GM12878 (cell line): Measurements from ENCODE around the gene HIVEP1. TPM values are rescaled to one million over a fixed set of nuclear protein-coding genes. Genes with fewer than 3 reads are reported as not detected.
A peak's percentile ranks its signal among the peaks of the same experiment; 100 is the strongest.

Experiments used
- BCLAF1 ChIP-seq: fragments of 450-650 bp; IDR thresholded peaks from 2 replicates; pipeline ENCODE4 v1.6.1; 2017; ENCODE audit warnings: antibody characterized with exemption, mild to moderate bottlenecking, moderate library complexity
- CBX3 ChIP-seq: fragments of 200-600 bp; sonication (generic); IDR thresholded peaks from 2 replicates; pipeline ENCODE4 v1.6.1; 2016; ENCODE audit warnings: low read depth, borderline replicate concordance
- FOXK2 ChIP-seq: fragments of 450-650 bp; IDR thresholded peaks from 2 replicates; pipeline ENCODE4 v1.6.1; 2017; ENCODE audit warnings: mild to moderate bottlenecking, moderate library complexity
- HCFC1 ChIP-seq: fragments of 150-350 bp; IDR thresholded peaks from 2 replicates; pipeline ENCODE4 v1.6.1; 2014; ENCODE audit warnings: low read length
- IKZF2 ChIP-seq, 2 experiments: fragments of 450-650 bp; IDR thresholded peaks; 2 replicates each; pipeline ENCODE4 v1.6.1; 2017; ENCODE audit warnings: mild to moderate bottlenecking in 2 of 2, moderate library complexity in 2 of 2
- JUND ChIP-seq: IDR thresholded peaks from 2 replicates; pipeline ENCODE4 v1.6.1; 2012; ENCODE audit warnings: low read depth, mild to moderate bottlenecking, low read length, improper control_type of control experiment, moderate library complexity
- LARP7 ChIP-seq: fragments of 450-650 bp; IDR thresholded peaks from 2 replicates; pipeline ENCODE4 v1.6.1; 2017; ENCODE audit warnings: mild to moderate bottlenecking
- MEF2B ChIP-seq: fragments of 450-650 bp; IDR thresholded peaks from 2 replicates; pipeline ENCODE4 v1.6.1; 2018; ENCODE audit warnings: mild to moderate bottlenecking, moderate library complexity; ENCODE audit not compliant: partially characterized antibody, poor library complexity, severe bottlenecking
- POLR2AphosphoS5 ChIP-seq: IDR thresholded peaks from 2 replicates; pipeline ENCODE4 v1.6.1; 2011; ENCODE audit warnings: mild to moderate bottlenecking, low read length, inconsistent platforms
- RAD21 ChIP-seq: IDR thresholded peaks from 2 replicates; pipeline ENCODE4 v1.6.1; 2011; ENCODE audit warnings: mild to moderate bottlenecking, low read depth, low read length, moderate library complexity; ENCODE audit not compliant: insufficient read depth
- SIN3A ChIP-seq: IDR thresholded peaks from 2 replicates; pipeline ENCODE4 v1.6.1; 2012; ENCODE audit warnings: low read depth, low read length, improper control_type of control experiment
- SUPT20H ChIP-seq: IDR thresholded peaks from 2 replicates; pipeline ENCODE4 v1.6.1; 2011; ENCODE audit warnings: low read depth, mild to moderate bottlenecking, low read length, moderate library complexity, borderline replicate concordance; ENCODE audit not compliant: control insufficient read depth
- TBL1XR1 ChIP-seq: IDR thresholded peaks from 2 replicates; pipeline ENCODE4 v1.6.1; 2012; ENCODE audit warnings: low read depth, low read length, improper control_type of control experiment
- ZBTB4 ChIP-seq: fragments of 450-650 bp; formaldehyde crosslinking; IDR thresholded peaks from 2 replicates; pipeline ENCODE4 v1.4.0; 2022; ENCODE audit warnings: mild to moderate bottlenecking, moderate library complexity
- ZNF592 ChIP-seq: fragments of 450-650 bp; IDR thresholded peaks from 2 replicates; pipeline ENCODE4 v1.6.1; 2017; ENCODE audit warnings: mild to moderate bottlenecking, moderate library complexity
- polyA plus RNA-seq, 11 experiments: library from polyadenylated mRNA; depleted of rRNA in 4 of 11; unstranded in 6 of 11; stranded (reverse) in 5 of 11; fragments of >200 nt; fragmentation: Nextera tagmentation in 4 of 11; fragmentation: Illumina TruSeq in 1 of 11; extraction: Ambion mirVana in 4 of 11; extraction: Trizol in 1 of 11; gene quantifications; 1 replicate in 1 of 11; 2 replicates in 10 of 11; pipeline versions ENCODE4 v1.2.1 to v1.2.3, GENCODE V29; 2011 to 2016; ENCODE audit warnings: inconsistent platforms in 2 of 11, missing spikeins in 2 of 11, low read depth in 1 of 11
- total RNA-seq, 4 experiments: library from RNA; depleted of rRNA in 3 of 4; stranded (reverse); fragments of >200 nt in 3 of 4; fragmentation: Illumina TruSeq in 1 of 4; extraction: Trizol in 1 of 4; gene quantifications; 2 replicates each; pipeline versions ENCODE4 v1.2.1 to v1.2.3, GENCODE V29; 2013 to 2021
- TF ChIP-seq, protein P1 (sequence below): fragments of 450-650 bp; IDR thresholded peaks from 2 replicates; pipeline ENCODE4 v1.6.1; 2017; ENCODE audit warnings: mild to moderate bottlenecking, moderate library complexity

HIVEP1 gene
- total and polyA plus RNA-seq, 10 of the 15 experiments (the other 5 are each of a cell fraction or from before 2014, with no cell fraction given): 4.3 to 37.5 (median 21.6) TPM

- TF ChIP-seq ZBTB4 (CRISPR knock-in tag) (no peak), SUPT20H (no peak), TBL1XR1 (no peak), HCFC1 (no peak), RAD21 (no peak), JUND (no peak), IKZF2 (IDR thresholded peaks at IDR 0.05) (peak; percentile 93 to 94), CBX3 (no peak), ZNF592 (no peak), MEF2B (peak; percentile 84), FOXK2 (no peak), LARP7 (no peak), POLR2AphosphoS5 (peak; percentile 64), BCLAF1 (no peak), SIN3A (no peak)
- TF ChIP-seq, protein P1, sequence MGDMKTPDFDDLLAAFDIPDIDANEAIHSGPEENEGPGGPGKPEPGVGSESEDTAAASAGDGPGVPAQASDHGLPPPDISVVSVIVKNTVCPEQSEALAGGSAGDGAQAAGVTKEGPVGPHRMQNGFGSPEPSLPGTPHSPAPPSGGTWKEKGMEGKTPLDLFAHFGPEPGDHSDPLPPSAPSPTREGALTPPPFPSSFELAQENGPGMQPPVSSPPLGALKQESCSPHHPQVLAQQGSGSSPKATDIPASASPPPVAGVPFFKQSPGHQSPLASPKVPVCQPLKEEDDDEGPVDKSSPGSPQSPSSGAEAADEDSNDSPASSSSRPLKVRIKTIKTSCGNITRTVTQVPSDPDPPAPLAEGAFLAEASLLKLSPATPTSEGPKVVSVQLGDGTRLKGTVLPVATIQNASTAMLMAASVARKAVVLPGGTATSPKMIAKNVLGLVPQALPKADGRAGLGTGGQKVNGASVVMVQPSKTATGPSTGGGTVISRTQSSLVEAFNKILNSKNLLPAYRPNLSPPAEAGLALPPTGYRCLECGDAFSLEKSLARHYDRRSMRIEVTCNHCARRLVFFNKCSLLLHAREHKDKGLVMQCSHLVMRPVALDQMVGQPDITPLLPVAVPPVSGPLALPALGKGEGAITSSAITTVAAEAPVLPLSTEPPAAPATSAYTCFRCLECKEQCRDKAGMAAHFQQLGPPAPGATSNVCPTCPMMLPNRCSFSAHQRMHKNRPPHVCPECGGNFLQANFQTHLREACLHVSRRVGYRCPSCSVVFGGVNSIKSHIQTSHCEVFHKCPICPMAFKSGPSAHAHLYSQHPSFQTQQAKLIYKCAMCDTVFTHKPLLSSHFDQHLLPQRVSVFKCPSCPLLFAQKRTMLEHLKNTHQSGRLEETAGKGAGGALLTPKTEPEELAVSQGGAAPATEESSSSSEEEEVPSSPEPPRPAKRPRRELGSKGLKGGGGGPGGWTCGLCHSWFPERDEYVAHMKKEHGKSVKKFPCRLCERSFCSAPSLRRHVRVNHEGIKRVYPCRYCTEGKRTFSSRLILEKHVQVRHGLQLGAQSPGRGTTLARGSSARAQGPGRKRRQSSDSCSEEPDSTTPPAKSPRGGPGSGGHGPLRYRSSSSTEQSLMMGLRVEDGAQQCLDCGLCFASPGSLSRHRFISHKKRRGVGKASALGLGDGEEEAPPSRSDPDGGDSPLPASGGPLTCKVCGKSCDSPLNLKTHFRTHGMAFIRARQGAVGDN: 0 out of 2 replicates have a peak, but pooled peaks have one; percentile 52
These were observed 107.0 kb downstream of the HIVEP1 start (continued) for GRCh38 chr6:12119085-12119588.
